ENCODE data around the gene SOX18.

The SOX18 gene

DNA sequence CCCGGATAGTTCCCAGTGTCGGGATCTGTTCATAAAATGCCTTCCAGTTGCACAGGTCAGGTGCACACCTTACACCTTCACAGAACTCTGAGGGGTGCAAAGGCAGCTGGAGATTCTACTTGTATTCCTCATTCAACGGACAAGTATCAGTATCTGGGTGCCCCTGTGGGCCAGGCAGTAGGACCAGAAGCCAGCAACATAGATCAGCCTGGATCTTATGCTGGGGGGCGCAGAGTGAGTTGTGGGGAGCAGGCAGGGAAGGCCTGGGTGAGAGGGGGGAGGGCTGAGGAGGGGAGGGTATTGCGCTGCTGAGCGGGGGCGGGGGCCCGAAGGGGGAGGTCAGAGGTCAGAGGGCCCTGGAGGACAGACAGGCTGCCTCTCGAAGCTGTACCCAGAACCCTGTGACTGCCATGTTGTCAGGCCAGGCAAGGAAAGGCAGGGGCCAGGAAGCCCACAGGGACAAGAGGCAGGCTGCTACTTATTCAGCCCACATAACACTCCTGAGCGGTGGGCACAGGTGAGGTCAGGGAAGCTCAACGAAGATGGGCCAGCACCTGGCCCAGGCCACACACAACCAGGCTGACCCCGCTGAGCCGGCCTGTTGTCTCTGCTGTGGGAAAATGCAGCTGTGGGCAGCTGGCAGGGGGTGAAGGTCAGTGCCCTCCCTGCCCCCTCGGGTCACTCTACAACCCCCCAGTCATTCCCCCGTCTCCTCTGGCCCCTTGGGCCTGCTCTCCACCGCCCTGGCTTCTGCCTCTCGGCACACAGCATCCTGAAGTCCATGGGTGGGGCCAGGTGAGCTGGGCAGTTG lies 31.6 kb upstream of the SOX18 start:
- H3K4me1 ChIP-seq (ENCODE audit: control insufficient read depth in 2 of 2, insufficient read depth in 2 of 2, low read length in 2 of 2) = peaks cover 20 to 21% of the 10 kb centered on the region in 2 donors
- H3K4me3 ChIP-seq (ENCODE audit: low read length in 2 of 2) = peak overlapping the region in 1 of 2 donors; percentile 54

DNA sequence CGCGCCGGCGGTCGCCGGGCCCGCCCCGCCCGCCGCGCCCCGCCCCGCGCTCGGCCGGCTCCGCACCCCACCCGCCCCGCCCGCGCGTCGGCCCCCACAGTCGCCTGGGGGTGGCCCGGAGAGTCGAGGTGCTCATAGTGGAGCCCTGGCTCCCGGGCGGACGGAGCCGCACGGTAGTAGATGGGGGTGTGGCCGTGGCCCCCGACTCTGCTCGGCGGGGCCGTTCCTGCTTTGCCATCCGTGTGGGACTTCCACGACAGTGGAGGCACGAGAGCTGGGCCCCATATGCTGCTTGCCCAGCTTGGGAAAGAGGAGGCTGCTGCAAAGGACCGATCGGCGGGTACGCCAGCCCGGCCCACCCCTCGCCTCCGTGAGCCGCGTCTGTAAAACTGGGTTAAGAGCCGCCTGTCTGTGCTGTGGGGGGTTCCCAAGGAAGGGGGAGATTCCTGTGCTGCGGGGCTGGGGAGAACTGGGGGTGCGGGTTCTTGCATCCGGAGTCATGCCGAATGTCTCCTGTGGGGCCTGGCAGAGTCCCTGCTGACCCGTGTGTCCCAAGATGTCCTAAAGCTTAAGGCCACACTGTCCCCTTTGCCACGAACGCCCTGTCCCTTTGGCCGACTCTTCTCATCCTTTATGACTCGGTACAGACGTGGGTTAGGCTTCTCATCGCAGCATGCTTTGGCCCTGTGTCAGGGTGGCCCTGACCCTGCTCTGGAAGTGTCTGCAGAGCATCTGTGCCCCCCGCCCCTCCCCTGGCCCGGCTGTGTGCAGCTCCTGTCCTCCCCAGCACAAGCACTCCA lies 30.8 kb upstream of the SOX18 start, which contains the start of gene OPRL1:
TSS of gene OPRL1 (plus strand) at position 70 of the 800 bp plus-strand sequence. CDS start 12,639 bp downstream, outside the sequence.
- H3K4me1 ChIP-seq (ENCODE audit: control insufficient read depth in 2 of 2, insufficient read depth in 2 of 2, low read length in 2 of 2) = peaks cover 20 to 21% of the 10 kb centered on the region in 2 donors
- peaks cover 15 to 23% of the 10 kb centered on the region in 2 donors for H3K27me3 ChIP-seq (ENCODE audit: control insufficient read depth in 2 of 2, insufficient read depth in 2 of 2, low read length in 2 of 2)
- peak within 1 kb of the TSS; percentile 63 to 79 for H3K27ac ChIP-seq (ENCODE audit: low read depth in 2 of 2, low read length in 2 of 2)
- H3K36me3 ChIP-seq (ENCODE audit: control insufficient read depth in 2 of 2, insufficient read depth in 2 of 2, low read length in 2 of 2) = no peaks in the 10 kb centered on the region
- peak within 1 kb of the TSS; percentile 64 to 70 for H3K4me3 ChIP-seq (ENCODE audit: low read length in 2 of 2)
- H3K9me3 ChIP-seq (ENCODE audit: control insufficient read depth in 2 of 2, low read length in 2 of 2) = no peaks in the 10 kb centered on the region
- peak within 1 kb of the TSS; percentile 56 to 59 for H3K9ac ChIP-seq (ENCODE audit: low read depth in 1 of 2, low read length in 2 of 2)

More for the DNA sequence above, 31.6 kb upstream of the SOX18 start:
- H3K9me3 ChIP-seq (ENCODE audit: control insufficient read depth in 2 of 2, low read length in 2 of 2) = no peaks in the 10 kb centered on the region
- peak overlapping the region in 1 of 2 donors; percentile 71 for H3K27ac ChIP-seq (ENCODE audit: low read depth in 2 of 2, low read length in 2 of 2)
- H3K27me3 ChIP-seq (ENCODE audit: control insufficient read depth in 2 of 2, insufficient read depth in 2 of 2, low read length in 2 of 2) = peaks cover 18 to 29% of the 10 kb centered on the region in 2 donors
- no peaks in the 10 kb centered on the region for H3K36me3 ChIP-seq (ENCODE audit: control insufficient read depth in 2 of 2, insufficient read depth in 2 of 2, low read length in 2 of 2)
- no peak overlapping the region for H3K9ac ChIP-seq (ENCODE audit: low read depth in 1 of 2, low read length in 2 of 2)

DNA sequence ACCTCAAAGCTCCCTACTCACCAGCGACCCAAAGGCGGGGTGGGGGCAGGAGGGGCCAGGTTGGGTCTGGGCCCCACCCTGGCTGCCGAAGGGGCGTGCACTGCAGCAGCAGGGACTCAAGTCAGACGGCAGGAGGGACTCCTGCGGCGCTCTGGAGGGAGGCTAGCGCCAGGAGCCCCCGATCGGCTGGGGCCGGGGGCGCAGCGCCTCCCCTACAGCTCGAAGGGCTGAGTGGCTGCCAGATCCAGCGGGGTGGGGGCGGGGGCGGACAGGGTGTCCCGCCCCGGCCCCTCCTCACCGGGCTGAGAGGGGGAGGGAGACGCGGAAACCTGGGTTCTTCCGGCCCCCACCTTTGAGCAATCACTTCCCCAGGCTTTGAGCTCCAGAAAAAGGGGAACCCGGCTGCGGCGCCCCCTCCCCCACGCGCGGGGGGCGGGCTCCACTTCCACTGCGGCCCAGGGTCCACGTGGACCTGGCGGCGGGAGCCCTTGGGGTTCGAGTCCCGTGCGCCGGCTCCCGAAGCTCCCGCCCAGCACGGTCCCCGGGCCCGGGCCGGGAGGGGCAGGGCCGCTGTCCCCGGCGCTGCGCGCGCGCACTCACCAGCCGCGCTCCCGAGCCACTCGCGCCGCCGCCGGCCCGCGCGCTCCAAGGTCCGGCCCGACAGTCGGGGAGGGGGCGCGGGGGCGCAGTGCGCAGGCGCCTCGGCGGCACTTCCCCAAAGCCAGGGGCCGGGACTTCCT lies 30.0 kb upstream of the SOX18 start, which contains the start of gene RGS19:
TSS of gene RGS19 (minus strand) at position 246 of the 740 bp plus-strand sequence. CDS start 2,632 bp downstream, outside the sequence.
- no peaks in the 10 kb centered on the region for H3K36me3 ChIP-seq (ENCODE audit: control insufficient read depth in 2 of 2, insufficient read depth in 2 of 2, low read length in 2 of 2)
- H3K27me3 ChIP-seq (ENCODE audit: control insufficient read depth in 2 of 2, insufficient read depth in 2 of 2, low read length in 2 of 2) = peaks cover 13 to 15% of the 10 kb centered on the region in 2 donors

DNA sequence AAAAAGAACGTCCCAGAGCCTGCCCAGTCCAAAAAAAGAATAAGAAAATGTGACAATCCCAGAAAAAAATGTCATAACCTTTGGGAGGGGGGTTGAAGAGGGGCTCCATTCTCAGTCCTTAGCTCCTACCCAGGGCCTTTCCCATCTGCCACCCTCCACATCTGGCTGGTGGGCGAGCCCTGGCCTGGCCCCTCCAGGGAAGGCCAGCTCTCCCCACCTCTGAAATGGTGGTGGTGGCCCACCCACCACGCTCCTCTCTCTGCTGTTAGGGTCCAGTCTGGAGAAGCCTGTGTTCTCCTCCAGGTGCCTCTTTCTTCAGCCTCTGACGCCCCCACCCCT lies 29.5 kb upstream of the SOX18 start:
- Histone ChIP-seq H3K9me3 (ENCODE audit: control insufficient read depth in 2 of 2, low read length in 2 of 2) (no peaks in the 10 kb centered on the region), H3K9ac (ENCODE audit: low read depth in 1 of 2, low read length in 2 of 2) (peak overlapping the region; percentile 6 to 56), H3K36me3 (ENCODE audit: control insufficient read depth in 2 of 2, insufficient read depth in 2 of 2, low read length in 2 of 2) (peaks cover 2 to 3% of the 10 kb centered on the region in 2 donors), H3K27ac (ENCODE audit: low read depth in 2 of 2, low read length in 2 of 2) (peak overlapping the region; percentile 16 to 79), H3K27me3 (ENCODE audit: control insufficient read depth in 2 of 2, insufficient read depth in 2 of 2, low read length in 2 of 2) (peaks cover 8 to 12% of the 10 kb centered on the region in 2 donors), H3K4me1 (ENCODE audit: control insufficient read depth in 2 of 2, insufficient read depth in 2 of 2, low read length in 2 of 2) (peaks cover 19 to 20% of the 10 kb centered on the region in 2 donors), H3K4me3 (ENCODE audit: low read length in 2 of 2) (peak overlapping the region; percentile 64 to 70)

More for the DNA sequence above, 30.0 kb upstream of the SOX18 start, which contains the start of gene RGS19:
- H3K4me3 ChIP-seq (ENCODE audit: low read length in 2 of 2) = peak within 1 kb of the TSS; percentile 64 to 70
- H3K9ac ChIP-seq (ENCODE audit: low read depth in 1 of 2, low read length in 2 of 2) = peak within 1 kb of the TSS; percentile 56 to 59
- H3K4me1 ChIP-seq (ENCODE audit: control insufficient read depth in 2 of 2, insufficient read depth in 2 of 2, low read length in 2 of 2) = peaks cover 20 to 21% of the 10 kb centered on the region in 2 donors
- peak within 1 kb of the TSS; percentile 63 to 79 for H3K27ac ChIP-seq (ENCODE audit: low read depth in 2 of 2, low read length in 2 of 2)
- no peaks in the 10 kb centered on the region for H3K9me3 ChIP-seq (ENCODE audit: control insufficient read depth in 2 of 2, low read length in 2 of 2)

DNA sequence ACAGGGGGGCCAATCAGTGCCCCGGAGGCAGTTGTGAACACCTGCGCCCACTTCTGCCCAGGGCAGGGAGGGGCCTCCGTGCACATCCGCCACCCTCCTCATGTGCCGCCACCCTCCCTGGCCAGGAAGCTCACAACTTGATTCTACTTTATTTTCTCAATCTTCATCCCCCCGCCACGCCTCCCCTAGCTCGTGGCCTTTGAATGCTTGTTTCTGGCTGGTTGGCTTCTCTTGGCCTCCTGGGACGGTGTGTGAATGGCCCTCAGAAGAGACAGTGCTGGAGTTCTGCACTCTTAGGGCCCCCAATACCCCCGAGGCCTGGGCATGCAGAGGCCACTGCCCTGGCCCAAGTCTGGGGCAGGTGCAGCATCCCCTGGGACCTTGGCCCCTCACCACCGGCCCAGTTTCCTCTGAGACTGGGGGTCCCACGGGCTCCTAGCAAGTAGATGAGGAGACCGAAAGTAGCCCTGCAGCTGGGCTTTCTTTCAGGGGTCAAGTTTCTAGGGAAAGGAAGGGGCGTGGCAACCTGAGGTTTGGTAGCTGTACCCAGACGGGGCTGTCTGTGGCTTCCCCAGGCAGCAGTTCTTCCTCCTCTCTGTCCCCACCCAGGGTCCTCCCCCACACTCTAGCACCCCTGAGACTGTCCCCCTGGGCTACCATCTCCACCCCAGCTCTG lies 28.6 kb upstream of the SOX18 start:
- no peaks in the 10 kb centered on the region for H3K9me3 ChIP-seq (ENCODE audit: control insufficient read depth in 2 of 2, low read length in 2 of 2)
- peaks cover 7 to 9% of the 10 kb centered on the region in 2 donors for H3K27me3 ChIP-seq (ENCODE audit: control insufficient read depth in 2 of 2, insufficient read depth in 2 of 2, low read length in 2 of 2)
- peak overlapping the region in 1 of 2 donors; percentile 79 for H3K27ac ChIP-seq (ENCODE audit: low read depth in 2 of 2, low read length in 2 of 2)
- H3K9ac ChIP-seq (ENCODE audit: low read depth in 1 of 2, low read length in 2 of 2) = peak overlapping the region; percentile 16 to 26
- H3K36me3 ChIP-seq (ENCODE audit: control insufficient read depth in 2 of 2, insufficient read depth in 2 of 2, low read length in 2 of 2) = peaks cover 5 to 6% of the 10 kb centered on the region in 2 donors
- H3K4me3 ChIP-seq (ENCODE audit: low read length in 2 of 2) = peak overlapping the region; percentile 64 to 70
- peaks cover 14 to 17% of the 10 kb centered on the region in 2 donors for H3K4me1 ChIP-seq (ENCODE audit: control insufficient read depth in 2 of 2, insufficient read depth in 2 of 2, low read length in 2 of 2)

DNA sequence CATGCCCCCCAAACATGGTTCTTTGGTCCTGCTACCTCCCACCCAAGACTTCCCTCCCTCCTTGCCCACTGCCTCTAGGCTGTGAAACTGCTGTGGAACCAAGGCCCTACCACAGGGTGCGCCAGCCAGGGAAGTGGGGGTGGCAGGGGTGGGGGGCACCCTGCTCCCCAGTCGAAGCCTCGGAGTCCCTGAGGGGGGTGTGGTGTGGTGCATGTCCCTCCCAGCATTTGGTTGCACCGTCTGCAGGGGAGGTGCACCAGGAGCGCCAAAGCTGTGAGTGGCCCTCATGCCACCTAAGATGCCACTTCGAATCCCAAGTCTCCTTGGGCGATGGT lies 28.1 kb upstream of the SOX18 start:
- H3K4me3 ChIP-seq (ENCODE audit: low read length in 2 of 2) = peak overlapping the region in 1 of 2 donors; percentile 70
- peaks cover 5 to 6% of the 10 kb centered on the region in 2 donors for H3K27me3 ChIP-seq (ENCODE audit: control insufficient read depth in 2 of 2, insufficient read depth in 2 of 2, low read length in 2 of 2)
- peaks cover 5 to 6% of the 10 kb centered on the region in 2 donors for H3K36me3 ChIP-seq (ENCODE audit: control insufficient read depth in 2 of 2, insufficient read depth in 2 of 2, low read length in 2 of 2)
- H3K9me3 ChIP-seq (ENCODE audit: control insufficient read depth in 2 of 2, low read length in 2 of 2) = no peaks in the 10 kb centered on the region
- no peak overlapping the region for H3K9ac ChIP-seq (ENCODE audit: low read depth in 1 of 2, low read length in 2 of 2)
- H3K27ac ChIP-seq (ENCODE audit: low read depth in 2 of 2, low read length in 2 of 2) = peak overlapping the region in 1 of 2 donors; percentile 79
- H3K4me1 ChIP-seq (ENCODE audit: control insufficient read depth in 2 of 2, insufficient read depth in 2 of 2, low read length in 2 of 2) = peaks cover 14 to 15% of the 10 kb centered on the region in 2 donors

DNA sequence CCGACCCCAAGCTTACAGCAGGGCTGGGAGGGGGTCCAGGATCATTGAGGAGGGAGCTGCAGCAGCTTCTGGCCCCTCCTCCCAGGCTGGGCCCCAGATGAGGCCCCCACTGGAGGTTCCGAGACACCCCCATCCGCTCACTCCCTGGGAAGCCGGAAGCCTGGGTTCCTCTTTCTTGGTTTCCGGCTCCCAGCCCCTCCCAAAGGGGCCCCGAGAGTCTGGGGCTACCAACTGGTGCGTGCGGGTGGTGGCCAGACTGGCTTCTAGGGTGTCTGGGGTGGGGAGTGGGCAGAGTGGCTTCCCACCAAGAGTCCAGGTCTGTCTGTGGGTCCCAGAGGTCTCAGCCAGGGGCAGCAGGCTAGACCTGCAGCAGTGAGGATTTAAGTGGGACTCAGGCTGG lies 27.7 kb upstream of the SOX18 start:
- Histone ChIP-seq H3K9me3 (ENCODE audit: control insufficient read depth in 2 of 2, low read length in 2 of 2) (no peaks in the 10 kb centered on the region), H3K27me3 (ENCODE audit: control insufficient read depth in 2 of 2, insufficient read depth in 2 of 2, low read length in 2 of 2) (peaks cover 3 to 5% of the 10 kb centered on the region in 2 donors), H3K4me1 (ENCODE audit: control insufficient read depth in 2 of 2, insufficient read depth in 2 of 2, low read length in 2 of 2) (peaks cover 14 to 15% of the 10 kb centered on the region in 2 donors), H3K9ac (ENCODE audit: low read depth in 1 of 2, low read length in 2 of 2) (peak overlapping the region in 1 of 2 donors; percentile 14), H3K4me3 (ENCODE audit: low read length in 2 of 2) (peak overlapping the region in 1 of 2 donors; percentile 70), H3K27ac (ENCODE audit: low read depth in 2 of 2, low read length in 2 of 2) (peak overlapping the region; percentile 34 to 79), H3K36me3 (ENCODE audit: control insufficient read depth in 2 of 2, insufficient read depth in 2 of 2, low read length in 2 of 2) (peaks cover 5 to 6% of the 10 kb centered on the region in 2 donors)

DNA sequence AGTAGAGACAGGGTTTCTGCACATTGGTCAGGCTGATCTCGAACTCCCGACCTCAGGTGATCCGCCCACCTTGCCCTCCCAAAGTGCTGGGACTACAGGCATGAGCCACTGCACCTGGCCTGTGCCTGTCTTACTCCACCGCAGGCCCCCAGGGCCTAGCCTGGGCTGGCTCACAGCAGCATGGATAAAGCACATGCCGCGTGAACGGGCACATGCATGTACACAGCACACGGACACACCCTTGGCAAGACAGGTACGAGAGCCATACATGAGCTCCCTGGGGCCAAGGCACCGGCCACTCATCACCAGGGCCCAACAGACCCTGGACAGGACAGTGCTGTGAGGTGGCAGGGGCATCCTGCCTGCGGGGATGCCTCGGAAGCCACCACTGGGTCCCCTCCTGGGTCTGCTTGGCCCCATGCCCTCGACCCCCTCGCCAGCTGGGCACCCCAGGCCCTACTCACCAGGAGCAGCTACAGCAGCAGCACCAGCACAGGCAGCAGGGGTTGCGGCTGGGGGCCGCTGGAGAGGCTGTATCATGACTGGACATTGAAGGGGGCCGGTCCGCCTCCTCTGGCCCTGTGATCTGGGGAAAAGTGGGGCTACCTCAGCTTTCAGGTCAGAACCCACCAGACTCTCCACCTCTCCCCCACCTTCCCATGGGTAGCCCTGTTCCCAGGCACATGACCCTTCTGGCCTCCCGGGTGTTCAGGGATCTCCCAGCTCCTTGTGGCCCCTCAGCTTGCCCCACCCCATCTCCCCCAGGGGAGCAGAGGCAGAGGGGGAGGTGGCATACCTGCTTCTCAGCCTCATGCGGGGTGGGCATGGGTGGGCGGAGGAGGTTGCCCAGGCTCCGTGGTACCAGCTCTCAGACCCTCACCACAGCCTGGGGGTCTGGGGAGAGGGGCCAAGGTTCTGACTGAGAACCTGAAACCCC lies 26.9 kb upstream of the SOX18 start:
- Histone ChIP-seq H3K9ac (ENCODE audit: low read depth in 1 of 2, low read length in 2 of 2) (peak overlapping the region in 1 of 2 donors; percentile 14), H3K4me1 (ENCODE audit: control insufficient read depth in 2 of 2, insufficient read depth in 2 of 2, low read length in 2 of 2) (peaks cover 14 to 15% of the 10 kb centered on the region in 2 donors), H3K4me3 (ENCODE audit: low read length in 2 of 2) (peak overlapping the region in 1 of 2 donors; percentile 70), H3K27ac (ENCODE audit: low read depth in 2 of 2, low read length in 2 of 2) (peak overlapping the region; percentile 34 to 79), H3K9me3 (ENCODE audit: control insufficient read depth in 2 of 2, low read length in 2 of 2) (no peaks in the 10 kb centered on the region), H3K36me3 (ENCODE audit: control insufficient read depth in 2 of 2, insufficient read depth in 2 of 2, low read length in 2 of 2) (peaks cover 5 to 6% of the 10 kb centered on the region in 2 donors), H3K27me3 (ENCODE audit: control insufficient read depth in 2 of 2, insufficient read depth in 2 of 2, low read length in 2 of 2) (peaks cover 0 to 3% of the 10 kb centered on the region in 2 donors)

Measured in mucosa of rectum (tissue), 2 donors.